Endothelial cell (in vitro differentiated cells): ENCODE results near the gene FCAR. TPM values are rescaled to one million over a fixed set of nuclear protein-coding genes. Genes with fewer than 3 reads are reported as not detected.

Experiments
- DNase-seq: peaks from one replicate; pipeline ENCODE4 v3.0.0; 2021; ENCODE audit warnings: low spot score
- H3K27ac Mint-ChIP-seq: one replicate; pipeline ENCODE4 v1.8.0; 2021; ENCODE audit warnings: mixed read lengths, inconsistent platforms; ENCODE audit not compliant: unreplicated experiment
- H3K27me3 Mint-ChIP-seq: one replicate; pipeline ENCODE4 v1.8.0; 2021; ENCODE audit warnings: mild to moderate bottlenecking, moderate library complexity, mixed read lengths, inconsistent platforms; ENCODE audit not compliant: unreplicated experiment
- H3K36me3 Mint-ChIP-seq: one replicate; pipeline ENCODE4 v1.8.0; 2021; ENCODE audit warnings: mild to moderate bottlenecking, low read depth, mixed read lengths, inconsistent platforms; ENCODE audit not compliant: unreplicated experiment
- H3K4me1 Mint-ChIP-seq: one replicate; pipeline ENCODE4 v1.8.0; 2021; ENCODE audit warnings: mild to moderate bottlenecking, mixed read lengths, inconsistent platforms; ENCODE audit not compliant: unreplicated experiment
- H3K4me3 Mint-ChIP-seq: one replicate; pipeline ENCODE4 v1.8.0; 2021; ENCODE audit warnings: mild to moderate bottlenecking, mixed read lengths, inconsistent platforms; ENCODE audit not compliant: unreplicated experiment
- H3K9me3 Mint-ChIP-seq: one replicate; pipeline ENCODE4 v1.8.0; 2021; ENCODE audit warnings: mixed read lengths, inconsistent platforms; ENCODE audit not compliant: unreplicated experiment
- total RNA-seq: library from RNA; stranded (reverse); fragmentation: NEBNext Ultra II Directional; extraction: Animal tissue kit (Norgen Biotek cat#: 25700); gene quantifications from one replicate; pipeline ENCODE4 v1.2.1, GENCODE V29; 2021; ENCODE audit not compliant: unreplicated experiment
- TF ChIP-seq, protein P1 (sequence below): fragments of 200-600 bp; sonication (generic); IDR thresholded peaks from one replicate; pipeline ENCODE4 v1.5.0; 2021; ENCODE audit warnings: antibody characterized with exemption; ENCODE audit not compliant: unreplicated experiment

The FCAR gene
- total RNA-seq, 1 donor from 2014 or later: not detected

DNA sequence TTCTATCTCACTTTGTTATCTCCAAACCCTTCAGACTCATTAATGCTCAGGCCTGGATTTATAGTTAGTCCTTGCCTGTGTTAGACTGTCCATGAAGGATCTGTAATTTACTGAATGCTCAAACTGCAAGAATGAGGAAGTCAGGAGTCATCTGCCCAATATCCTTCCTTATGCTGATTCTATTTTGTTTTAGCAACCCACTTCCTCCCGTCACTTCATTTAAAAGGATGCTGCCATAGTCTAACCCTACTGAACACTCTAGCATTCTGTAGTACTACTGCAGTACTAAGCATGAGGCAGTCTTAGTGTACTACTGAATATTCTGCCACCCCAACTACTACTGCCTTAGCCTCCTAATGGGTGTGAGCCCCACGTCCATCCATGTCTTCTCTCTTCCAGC lies 1.5 kb downstream of the FCAR start:
- Mint-ChIP-seq H3K9me3 (no peaks in the 10 kb centered on the region), H3K4me3 (no peak overlapping the region), H3K27ac (no peak overlapping the region), H3K36me3 (no peaks in the 10 kb centered on the region), H3K4me1 (peaks cover 6% of the 10 kb centered on the region), H3K27me3 (peaks cover 2% of the 10 kb centered on the region)
- no peak for DNase-seq
- TF ChIP-seq, protein P1, sequence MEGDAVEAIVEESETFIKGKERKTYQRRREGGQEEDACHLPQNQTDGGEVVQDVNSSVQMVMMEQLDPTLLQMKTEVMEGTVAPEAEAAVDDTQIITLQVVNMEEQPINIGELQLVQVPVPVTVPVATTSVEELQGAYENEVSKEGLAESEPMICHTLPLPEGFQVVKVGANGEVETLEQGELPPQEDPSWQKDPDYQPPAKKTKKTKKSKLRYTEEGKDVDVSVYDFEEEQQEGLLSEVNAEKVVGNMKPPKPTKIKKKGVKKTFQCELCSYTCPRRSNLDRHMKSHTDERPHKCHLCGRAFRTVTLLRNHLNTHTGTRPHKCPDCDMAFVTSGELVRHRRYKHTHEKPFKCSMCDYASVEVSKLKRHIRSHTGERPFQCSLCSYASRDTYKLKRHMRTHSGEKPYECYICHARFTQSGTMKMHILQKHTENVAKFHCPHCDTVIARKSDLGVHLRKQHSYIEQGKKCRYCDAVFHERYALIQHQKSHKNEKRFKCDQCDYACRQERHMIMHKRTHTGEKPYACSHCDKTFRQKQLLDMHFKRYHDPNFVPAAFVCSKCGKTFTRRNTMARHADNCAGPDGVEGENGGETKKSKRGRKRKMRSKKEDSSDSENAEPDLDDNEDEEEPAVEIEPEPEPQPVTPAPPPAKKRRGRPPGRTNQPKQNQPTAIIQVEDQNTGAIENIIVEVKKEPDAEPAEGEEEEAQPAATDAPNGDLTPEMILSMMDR: no peak

DNA sequence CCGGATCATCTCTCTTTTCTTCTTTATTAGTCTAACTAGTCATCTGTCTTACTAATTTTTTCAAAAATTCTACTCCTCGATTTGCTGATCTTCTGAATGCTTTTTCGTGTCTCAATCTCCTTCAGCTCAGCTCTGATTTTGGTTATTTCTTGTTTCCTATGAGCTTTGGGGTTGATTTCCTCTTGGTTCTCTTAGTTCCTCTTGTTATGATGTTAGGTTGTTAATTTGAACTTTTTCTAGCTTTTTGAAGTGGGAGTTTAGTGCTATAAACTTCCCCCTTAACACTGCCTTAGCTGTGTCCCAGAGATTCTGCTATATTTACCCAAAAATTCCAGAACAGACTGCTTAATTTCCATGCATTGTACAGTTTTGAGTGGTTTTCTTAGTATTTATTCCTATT lies 3.4 kb downstream of the FCAR start:
- H3K36me3 Mint-ChIP-seq: no peaks in the 10 kb centered on the region
- peaks cover 2% of the 10 kb centered on the region for H3K27me3 Mint-ChIP-seq
- DNase-seq: no peak
- H3K4me3 Mint-ChIP-seq: no peak overlapping the region
- TF ChIP-seq, protein P1: no peak
- H3K27ac Mint-ChIP-seq: no peak overlapping the region
- H3K4me1 Mint-ChIP-seq: peaks cover 6% of the 10 kb centered on the region
- no peaks in the 10 kb centered on the region for H3K9me3 Mint-ChIP-seq

DNA sequence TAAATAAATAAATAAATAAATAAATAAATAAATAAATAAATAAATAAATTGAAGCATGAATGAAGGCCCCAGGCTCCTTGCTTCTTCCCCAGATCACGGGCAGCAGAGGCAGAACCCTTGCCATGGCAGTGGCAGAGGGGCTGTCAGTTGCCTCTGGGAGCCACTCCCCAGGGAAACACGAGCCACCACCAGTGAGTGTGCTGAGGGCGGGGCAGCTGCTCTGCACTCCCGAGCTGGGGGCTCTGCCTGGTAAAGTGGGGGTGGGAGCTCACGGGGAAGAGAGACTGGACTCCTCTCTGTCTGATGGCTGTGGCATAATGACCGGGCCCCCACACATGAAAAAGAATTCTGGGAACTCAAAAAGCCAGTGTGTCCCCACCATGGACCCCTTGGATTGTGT lies 7.8 kb downstream of the FCAR start:
- TF ChIP-seq, protein P1: no peak
- H3K4me3 Mint-ChIP-seq: no peak overlapping the region
- H3K27ac Mint-ChIP-seq: no peak overlapping the region
- peaks cover 2% of the 10 kb centered on the region for H3K27me3 Mint-ChIP-seq
- H3K36me3 Mint-ChIP-seq: no peaks in the 10 kb centered on the region
- DNase-seq: no peak
- no peaks in the 10 kb centered on the region for H3K4me1 Mint-ChIP-seq
- H3K9me3 Mint-ChIP-seq: no peaks in the 10 kb centered on the region

GRCh38 chr19:54882758-54883157 lies 8.7 kb downstream of the FCAR start:
- no peak overlapping the region for H3K27ac Mint-ChIP-seq

DNA sequence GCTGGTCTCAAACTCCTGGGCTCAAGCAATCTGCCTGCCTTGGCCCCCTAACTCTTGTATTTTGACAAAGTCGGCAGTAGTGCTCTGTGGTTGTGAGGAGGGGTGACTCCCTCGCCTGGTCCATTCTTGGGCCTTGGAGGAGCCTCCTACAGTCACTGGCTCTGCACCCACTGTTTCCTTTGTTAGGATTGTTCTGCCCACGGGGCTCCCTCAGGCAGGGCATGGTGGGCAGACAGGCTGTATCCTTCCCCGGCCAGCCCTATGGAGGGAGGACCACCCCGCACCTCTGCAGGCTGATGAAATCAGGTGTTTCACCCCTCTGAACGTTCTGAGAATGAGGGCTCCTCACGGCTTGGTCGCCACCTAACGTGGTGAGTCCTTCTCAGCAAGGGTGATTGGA lies 9.2 kb downstream of the FCAR start:
- DNase-seq: no peak
- TF ChIP-seq, protein P1: no peak
- Mint-ChIP-seq H3K27ac (no peak overlapping the region), H3K36me3 (no peaks in the 10 kb centered on the region), H3K4me3 (no peak overlapping the region), H3K4me1 (no peaks in the 10 kb centered on the region), H3K9me3 (no peaks in the 10 kb centered on the region), H3K27me3 (peaks cover 2% of the 10 kb centered on the region)

More at GRCh38 chr19:54882758-54883157, 8.7 kb downstream of the FCAR start:
- H3K9me3 Mint-ChIP-seq: no peaks in the 10 kb centered on the region
- DNase-seq: no peak
- H3K27me3 Mint-ChIP-seq: peaks cover 2% of the 10 kb centered on the region
- H3K4me1 Mint-ChIP-seq: no peaks in the 10 kb centered on the region
- no peaks in the 10 kb centered on the region for H3K36me3 Mint-ChIP-seq
- H3K4me3 Mint-ChIP-seq: no peak overlapping the region
- TF ChIP-seq, protein P1: no peak
